Stomach (tissue), 4 donors: ENCODE results near the gene URGCP.

Source experiments
- CTCF ChIP-seq, 7 experiments: fragments of 450-650 bp in 4 of 7; fragments of 200-600 bp in 3 of 7; sonication (generic) in 3 of 7; IDR thresholded peaks; one replicate each; pipeline ENCODE4 v1.5.1; 2016 to 2019; ENCODE audit warnings: antibody characterized with exemption in 7 of 7, control low read depth in 2 of 7, mild to moderate bottlenecking in 1 of 7
- EP300 ChIP-seq: sonication (generic); formaldehyde crosslinking; IDR thresholded peaks from one replicate; pipeline ENCODE4 v1.6.1; 2017; ENCODE audit warnings: antibody characterized with exemption
- POLR2A ChIP-seq, 4 donors: fragments of 450-650 bp; IDR thresholded peaks; one replicate each; pipeline ENCODE4 v1.6.1; 2016; ENCODE audit warnings: antibody characterized with exemption in 4 of 4, control low read depth in 2 of 4, mild to moderate bottlenecking in 1 of 4, moderate library complexity in 1 of 4
- POLR2AphosphoS5 ChIP-seq, 3 donors: sonication (generic); formaldehyde crosslinking; IDR thresholded peaks; one replicate each; pipeline ENCODE4 v1.6.1; 2016; ENCODE audit warnings: antibody characterized with exemption in 3 of 3

DNA sequence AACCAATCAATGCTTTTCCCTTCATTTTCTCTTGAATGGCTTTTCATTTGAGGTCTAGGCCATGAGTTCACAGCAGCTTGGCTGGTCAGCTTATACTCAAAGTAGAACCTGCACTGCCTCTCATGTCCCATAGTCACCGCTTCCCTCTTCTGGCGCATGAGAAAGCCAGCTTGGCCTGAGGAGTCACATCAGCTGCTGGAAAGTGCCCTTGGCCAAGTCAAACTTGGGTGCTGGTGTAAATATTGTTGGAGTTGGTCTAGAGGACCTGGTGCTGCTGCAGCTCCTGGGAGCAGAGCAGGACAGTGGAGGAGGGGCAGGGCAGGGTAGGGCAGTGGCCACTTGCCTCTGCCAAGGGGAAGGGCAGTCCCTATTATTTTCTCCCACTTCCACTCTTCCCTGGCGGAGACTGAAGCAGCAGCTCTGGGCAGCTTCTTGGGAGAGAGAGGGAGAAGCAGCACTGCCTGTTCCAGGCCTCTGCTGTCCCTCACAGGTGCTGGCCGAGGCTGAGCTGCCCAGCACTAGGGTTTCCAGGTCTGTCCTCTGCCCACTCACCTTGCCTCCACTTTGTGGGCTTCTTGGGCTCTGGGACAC lies 32.6 kb upstream of the URGCP start:
- no peak for TF ChIP-seq POLR2A (IDR thresholded peaks at IDR 0.05)
- peak in 2 of 7 experiments; percentile 25 to 43 for TF ChIP-seq CTCF (IDR thresholded peaks at IDR 0.05)
- peak in 1 of 3 donors; percentile 49 for TF ChIP-seq POLR2AphosphoS5 (IDR thresholded peaks at IDR 0.05)
- no peak for TF ChIP-seq EP300
